HG02870 (cell line): ENCODE measurements around the gene BNIP5.
"Not testable (repeated sequence)": the region's sequence is repeated elsewhere in the genome, so short reads cannot be mapped to it uniquely, and the experiment has no call there.

Experiments used
- ATAC-seq: cut with Tn5 transposase; IDR thresholded peaks from one replicate; pipeline ENCODE4 v1.9.1; 2021; ENCODE audit warnings: mild to moderate bottlenecking, moderate library complexity; ENCODE audit not compliant: unreplicated experiment

Gene BNIP5

GRCh38 chr6:36345681-36346466 is 9.2 kb upstream of the BNIP5 start:
- no peak for ATAC-seq

- ATAC-seq, result no peak
Observed at GRCh38 chr6:36343109-36343680, 6.5 kb upstream of the BNIP5 start.

GRCh38 chr6:36340618-36341454 is 4.1 kb upstream of the BNIP5 start:
- no peak for ATAC-seq

GRCh38 chr6:36340306-36340617 is 3.6 kb upstream of the BNIP5 start:
- ATAC-seq, result no peak

GRCh38 chr6:36339146-36339545 is 2.5 kb upstream of the BNIP5 start:
- ATAC-seq, result no peak

GRCh38 chr6:36338223-36338622 is 1.5 kb upstream of the BNIP5 start:
- ATAC-seq, result not testable (repeated sequence)

GRCh38 chr6:36337814-36338213 is 1.1 kb upstream of the BNIP5 start:
- ATAC-seq, result no peak

- ATAC-seq, result no peak
Observed at GRCh38 chr6:36336208-36336710, 429 bp downstream of the BNIP5 start.

GRCh38 chr6:36335465-36336207 is 1.1 kb downstream of the BNIP5 start:
- ATAC-seq, result no peak

GRCh38 chr6:36334832-36335459 is 1.7 kb downstream of the BNIP5 start:
- no peak for ATAC-seq

- ATAC-seq, result no peak
Observed at GRCh38 chr6:36333931-36334725, 2.6 kb downstream of the BNIP5 start.

GRCh38 chr6:36333171-36333895 is 3.4 kb downstream of the BNIP5 start:
- ATAC-seq, result no peak

GRCh38 chr6:36331381-36331780 is 5.3 kb downstream of the BNIP5 start:
- ATAC-seq, result no peak

GRCh38 chr6:36330366-36330765 is 6.3 kb downstream of the BNIP5 start:
- ATAC-seq, result no peak

- no peak for ATAC-seq
Observed at GRCh38 chr6:36329798-36330291, 6.8 kb downstream of the BNIP5 start.

- no peak for ATAC-seq
Observed at GRCh38 chr6:36328600-36328999, 8.1 kb downstream of the BNIP5 start.

GRCh38 chr6:36327919-36328236 is 8.8 kb downstream of the BNIP5 start:
- ATAC-seq, result no peak

GRCh38 chr6:36327226-36327918 is 9.3 kb downstream of the BNIP5 start:
- ATAC-seq, result no peak
